Measurements from ENCODE around the gene BMPR1A. TPM values are rescaled to one million over a fixed set of nuclear protein-coding genes. Genes with fewer than 3 reads are reported as not detected.
"Not testable (repeated sequence)": the region's sequence is repeated elsewhere in the genome, so short reads cannot be mapped to it uniquely, and the experiment has no call there.

Gene BMPR1A
- total and polyA plus RNA-seq, 2 donors = 36.6 to 128 TPM

DNA sequence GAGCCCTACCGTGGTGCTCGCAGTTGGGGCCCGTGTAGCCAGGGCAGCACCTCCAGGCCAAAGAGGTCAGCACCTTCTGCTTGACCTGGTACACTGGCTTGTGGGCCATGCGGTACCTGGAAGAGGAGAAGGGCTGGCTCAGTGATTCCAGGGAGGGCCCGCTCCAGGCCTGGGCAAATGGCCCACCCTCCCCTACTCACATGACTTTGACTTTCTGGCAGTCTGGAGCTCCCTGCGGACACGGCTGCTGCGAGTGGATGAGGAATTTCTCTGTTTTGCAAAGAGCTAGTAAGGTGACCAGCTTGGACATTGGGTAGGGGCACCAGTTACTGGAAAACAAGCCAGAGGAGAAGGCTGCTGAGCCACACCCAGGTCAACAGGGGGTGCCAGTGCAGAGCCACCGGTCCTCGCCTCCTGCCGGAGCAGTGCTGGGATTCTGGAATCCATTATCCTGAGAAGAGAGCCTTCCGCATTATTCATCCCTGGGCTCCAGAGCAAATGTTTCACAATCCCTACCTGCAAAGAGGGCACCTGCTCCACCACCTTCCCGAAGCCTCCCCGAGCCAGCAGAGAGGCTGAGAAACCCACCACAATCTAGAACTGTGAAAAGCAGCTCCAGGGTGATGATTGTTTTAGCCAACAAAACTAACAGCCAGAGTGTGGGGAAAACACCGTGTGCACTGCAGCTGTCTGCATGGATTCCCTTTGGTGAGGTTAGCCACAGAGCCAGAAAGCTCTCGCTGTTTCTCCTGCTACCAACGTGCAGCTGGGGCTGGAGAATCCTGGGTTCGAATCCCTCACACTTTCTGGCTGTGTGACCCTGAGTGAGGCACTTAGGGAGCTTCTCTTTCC lies 189.2 kb downstream of the BMPR1A start:
- Histone ChIP-seq H3K27ac (ENCODE audit: low read depth) (no peak overlapping the region), H3K4me3 (ENCODE audit: low read depth, low read length) (no peak overlapping the region), H3K4me1 (ENCODE audit: insufficient read depth) (no peaks in the 10 kb centered on the region), H3K36me3 (ENCODE audit: insufficient read depth) (no peaks in the 10 kb centered on the region)
- 61% methylated on average over 18 of the region's 18 CpGs for WGBS
- DNase-seq (ENCODE audit: extremely low spot score) = no peak

DNA sequence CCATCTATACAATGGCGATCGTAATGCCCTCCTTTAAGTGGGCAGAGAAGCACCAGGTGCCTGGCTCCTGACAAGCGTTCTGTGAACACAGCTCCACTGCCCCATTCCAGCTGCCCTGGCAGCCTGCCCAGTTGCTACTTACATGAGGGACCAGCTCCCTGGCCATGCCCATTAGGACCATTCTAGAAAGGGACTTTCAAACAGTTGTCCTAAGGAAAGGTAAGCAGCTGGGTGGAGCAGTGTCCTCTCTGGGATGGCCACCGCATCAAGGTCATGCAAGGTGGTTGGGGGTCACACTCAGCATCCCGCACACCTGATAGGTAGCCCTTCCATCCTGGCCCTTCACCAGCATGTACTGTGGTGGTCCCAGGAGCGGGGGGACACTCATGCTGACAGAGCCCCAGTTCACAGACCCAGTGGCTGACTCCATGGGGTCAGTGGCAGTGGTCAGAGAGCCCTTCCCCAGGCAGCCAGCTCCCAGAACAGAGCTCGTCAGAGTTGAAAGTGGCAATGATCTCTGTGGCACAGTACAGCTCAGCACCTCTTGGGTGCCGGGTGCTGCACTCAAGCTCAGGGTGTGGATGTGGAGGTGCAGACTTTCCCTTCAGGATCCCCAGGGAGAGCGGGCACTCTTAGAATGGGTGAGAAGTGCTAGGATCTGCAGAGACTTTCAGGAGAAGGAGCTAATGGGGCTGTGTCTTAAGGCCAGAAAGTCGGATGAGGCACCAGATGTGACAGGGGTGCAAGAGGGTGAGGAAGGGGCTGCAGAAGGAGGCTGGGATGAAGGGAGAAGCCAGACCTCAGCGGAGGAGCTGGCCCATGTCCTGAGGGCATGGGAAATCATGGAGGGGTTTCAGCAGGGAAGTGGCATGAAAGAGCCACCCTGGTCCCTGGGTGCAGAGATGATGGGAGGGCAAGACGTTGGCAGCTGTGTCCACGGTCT lies 190.1 kb downstream of the BMPR1A start:
- no peaks in the 10 kb centered on the region for H3K36me3 ChIP-seq (ENCODE audit: insufficient read depth)
- no peak overlapping the region for H3K4me3 ChIP-seq (ENCODE audit: low read depth, low read length)
- 79% methylated on average over 13 of the region's 13 CpGs for WGBS

DNA sequence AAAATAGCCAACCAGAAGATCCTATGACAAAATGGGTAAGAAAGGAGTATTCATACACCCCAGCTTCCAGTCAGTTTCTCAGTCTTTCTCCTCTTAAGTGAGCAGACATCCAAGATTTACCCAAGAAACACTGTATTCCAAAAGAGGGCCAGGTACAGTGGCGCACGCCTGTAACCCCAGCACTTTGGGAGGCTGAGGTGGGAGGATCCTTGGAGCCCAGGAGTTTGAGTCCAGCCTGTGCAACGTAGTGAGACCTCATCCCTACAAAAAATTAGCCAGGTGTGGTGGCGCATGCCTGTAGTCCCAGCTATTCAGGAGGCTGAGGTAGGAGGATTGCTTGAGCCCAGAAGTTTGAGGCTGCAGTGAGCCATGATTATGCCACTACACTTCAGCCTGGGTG lies 191.4 kb downstream of the BMPR1A start:
- not testable (repeated sequence) for H3K4me1 ChIP-seq (ENCODE audit: insufficient read depth); H3K27ac ChIP-seq (ENCODE audit: low read depth); DNase-seq (ENCODE audit: extremely low spot score); H3K4me3 ChIP-seq (ENCODE audit: low read depth, low read length); H3K36me3 ChIP-seq (ENCODE audit: insufficient read depth)
- WGBS = 93% methylated on average over 4 of the region's 4 CpGs

More for the DNA sequence above, 190.1 kb downstream of the BMPR1A start:
- H3K27ac ChIP-seq (ENCODE audit: low read depth) = no peak overlapping the region
- H3K4me1 ChIP-seq (ENCODE audit: insufficient read depth) = no peaks in the 10 kb centered on the region
- no peak for DNase-seq (ENCODE audit: extremely low spot score)

DNA sequence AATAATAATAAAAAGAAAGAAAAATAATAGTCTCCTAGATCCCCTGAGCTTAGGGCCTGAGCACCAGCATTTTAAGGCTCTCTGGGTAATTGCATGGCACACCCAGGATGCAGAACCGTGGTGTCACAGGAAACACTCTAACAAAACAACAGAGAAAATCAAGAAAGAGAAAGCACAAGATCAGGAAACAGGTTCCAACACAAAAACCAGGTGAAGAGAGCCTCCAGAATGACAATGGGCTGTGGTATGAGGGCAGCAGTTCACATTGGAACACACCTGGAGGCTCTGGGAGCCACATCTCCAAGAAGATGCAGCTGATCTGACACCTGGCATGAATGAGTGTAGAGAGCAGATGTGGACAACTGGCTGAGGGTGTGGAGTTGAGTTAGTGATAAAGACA lies 193.9 kb downstream of the BMPR1A start:
- no peak for DNase-seq (ENCODE audit: extremely low spot score)
- Histone ChIP-seq H3K27ac (ENCODE audit: low read depth) (no peak overlapping the region), H3K4me1 (ENCODE audit: insufficient read depth) (no peaks in the 10 kb centered on the region), H3K36me3 (ENCODE audit: insufficient read depth) (no peaks in the 10 kb centered on the region), H3K4me3 (ENCODE audit: low read depth, low read length) (no peak overlapping the region)
- WGBS = 62% methylated on average over 1 of the region's 1 CpG

DNA sequence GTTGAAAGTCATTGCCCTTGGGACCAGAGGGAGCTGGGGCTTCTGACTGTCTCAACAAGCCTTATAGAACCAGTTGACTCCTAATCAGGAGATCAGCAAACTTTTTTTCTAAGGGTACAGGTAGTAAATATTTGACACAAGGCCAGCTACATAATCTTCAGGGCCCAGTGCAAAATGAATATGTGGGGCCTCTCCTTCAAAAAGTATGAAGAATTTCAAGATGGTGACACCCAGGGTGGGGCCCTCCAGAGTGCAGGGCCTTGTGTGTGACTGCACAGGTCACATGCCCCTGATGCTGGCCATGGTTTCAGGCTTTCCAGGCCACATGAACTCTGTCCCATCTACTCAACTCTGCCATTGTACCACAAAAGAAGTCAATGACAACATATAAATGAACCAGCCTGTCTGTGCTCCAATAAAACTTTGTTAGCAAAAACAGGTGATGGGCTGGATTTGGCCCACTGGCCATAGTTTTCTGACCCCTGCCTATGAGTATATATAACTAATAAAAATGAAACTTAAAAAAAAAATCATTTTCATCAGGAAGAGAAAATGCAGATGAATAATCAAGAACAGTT lies 194.9 kb downstream of the BMPR1A start:
- H3K36me3 ChIP-seq (ENCODE audit: insufficient read depth) = no peaks in the 10 kb centered on the region
- H3K27ac ChIP-seq (ENCODE audit: low read depth) = no peak overlapping the region
- DNase-seq (ENCODE audit: extremely low spot score) = no peak
- no peak overlapping the region for H3K4me3 ChIP-seq (ENCODE audit: low read depth, low read length)
- no peaks in the 10 kb centered on the region for H3K4me1 ChIP-seq (ENCODE audit: insufficient read depth)

DNA sequence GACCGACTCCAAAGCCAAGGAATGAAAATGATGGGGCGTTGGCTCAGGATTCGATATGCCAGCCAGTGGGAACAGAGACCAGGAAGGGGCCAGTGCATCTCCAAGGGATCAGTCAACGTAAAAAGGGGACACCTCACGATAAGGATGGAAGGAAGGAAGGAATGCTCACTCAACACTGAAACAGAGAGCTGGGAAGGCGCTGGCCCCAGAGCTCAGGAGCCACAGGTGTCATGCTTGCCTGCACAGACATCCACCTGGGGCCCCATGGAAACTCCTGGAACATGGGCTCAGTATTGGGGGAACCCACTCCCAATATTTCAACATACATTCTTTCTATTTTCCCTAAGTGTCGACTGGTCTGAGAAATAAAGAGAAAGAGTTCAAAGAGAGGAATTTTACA lies 195.7 kb downstream of the BMPR1A start:
- Histone ChIP-seq H3K4me3 (ENCODE audit: low read depth, low read length) (no peak overlapping the region), H3K4me1 (ENCODE audit: insufficient read depth) (no peaks in the 10 kb centered on the region), H3K27ac (ENCODE audit: low read depth) (peak overlapping the region; percentile 49), H3K36me3 (ENCODE audit: insufficient read depth) (no peaks in the 10 kb centered on the region)
- WGBS = 86% methylated on average over 7 of the region's 7 CpGs
- DNase-seq (ENCODE audit: extremely low spot score) = no peak

DNA sequence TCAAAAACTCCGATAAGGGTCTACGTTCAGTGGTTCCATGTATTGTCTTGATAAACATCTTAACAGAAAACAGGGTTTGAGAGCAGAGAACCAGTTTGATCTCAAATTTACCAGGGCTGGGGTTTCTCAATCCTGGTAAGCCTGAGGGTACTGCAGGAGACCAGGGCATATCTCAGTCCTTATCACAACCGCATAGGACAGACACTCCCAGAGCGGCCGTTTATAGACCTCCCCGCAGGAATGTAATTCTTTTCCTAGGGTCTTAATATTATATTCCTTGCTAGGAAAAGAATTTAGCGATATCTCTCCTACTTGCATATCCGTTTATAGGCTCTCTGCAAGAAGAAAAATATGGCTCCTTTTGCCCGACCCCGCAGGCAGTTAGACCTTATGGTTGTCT lies 196.3 kb downstream of the BMPR1A start:
- not testable (repeated sequence) for H3K4me3 ChIP-seq (ENCODE audit: low read depth, low read length); H3K36me3 ChIP-seq (ENCODE audit: insufficient read depth); H3K27ac ChIP-seq (ENCODE audit: low read depth); DNase-seq (ENCODE audit: extremely low spot score); H3K4me1 ChIP-seq (ENCODE audit: insufficient read depth)
- 93% methylated on average over 10 of the region's 10 CpGs for WGBS

DNA sequence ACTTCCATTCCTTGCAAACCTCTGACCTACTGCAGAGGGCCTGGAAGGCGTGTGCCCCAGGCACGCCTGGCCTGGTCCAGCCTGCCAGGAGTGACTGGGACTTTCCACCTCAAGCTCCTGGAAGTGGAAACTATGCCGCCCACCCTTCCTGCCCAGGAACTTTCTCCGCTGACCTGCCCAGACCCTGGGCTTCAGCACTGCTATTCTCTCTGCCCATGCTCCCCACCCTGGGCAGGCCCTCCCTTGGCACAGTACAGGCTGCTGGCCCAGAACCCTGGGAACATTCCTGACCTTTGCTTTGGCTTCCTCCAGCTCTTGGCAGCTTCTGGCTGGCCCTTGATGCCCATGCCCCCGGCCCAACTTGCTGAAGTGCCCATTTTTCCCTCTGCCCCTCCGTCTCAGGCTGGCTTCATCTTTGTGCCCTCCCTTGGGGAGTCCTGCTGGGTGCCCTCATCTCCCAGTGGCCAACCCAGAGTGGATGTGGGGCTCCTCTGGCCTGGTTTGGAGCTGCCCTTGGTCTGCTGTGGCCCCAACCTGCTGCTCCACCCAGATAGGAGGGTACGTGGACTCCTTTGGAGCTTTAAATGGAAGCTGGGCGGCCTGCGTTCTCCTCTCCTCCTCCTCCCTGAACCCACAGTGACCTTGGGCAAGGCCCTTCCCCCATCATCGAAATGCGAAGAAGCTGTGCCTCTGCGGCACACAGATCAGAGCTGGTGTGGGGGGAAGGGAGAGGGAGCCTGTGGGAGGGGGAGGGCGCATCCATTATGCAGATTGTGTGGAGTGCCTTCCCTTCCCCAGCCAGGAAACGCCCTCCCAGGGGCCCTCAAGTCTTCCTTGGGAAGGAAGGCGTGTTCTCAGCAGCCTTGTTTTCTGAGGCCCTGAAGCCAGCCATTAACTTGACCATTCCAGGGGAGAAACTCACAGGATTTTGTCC lies 197.6 kb downstream of the BMPR1A start:
- H3K4me1 ChIP-seq (ENCODE audit: insufficient read depth) = no peaks in the 10 kb centered on the region
- 51% methylated on average over 15 of the region's 15 CpGs for WGBS
- H3K4me3 ChIP-seq (ENCODE audit: low read depth, low read length) = peak overlapping the region; percentile 2
- H3K27ac ChIP-seq (ENCODE audit: low read depth) = peak overlapping the region; percentile 92
- no peak for DNase-seq (ENCODE audit: extremely low spot score)
- no peaks in the 10 kb centered on the region for H3K36me3 ChIP-seq (ENCODE audit: insufficient read depth)

DNA sequence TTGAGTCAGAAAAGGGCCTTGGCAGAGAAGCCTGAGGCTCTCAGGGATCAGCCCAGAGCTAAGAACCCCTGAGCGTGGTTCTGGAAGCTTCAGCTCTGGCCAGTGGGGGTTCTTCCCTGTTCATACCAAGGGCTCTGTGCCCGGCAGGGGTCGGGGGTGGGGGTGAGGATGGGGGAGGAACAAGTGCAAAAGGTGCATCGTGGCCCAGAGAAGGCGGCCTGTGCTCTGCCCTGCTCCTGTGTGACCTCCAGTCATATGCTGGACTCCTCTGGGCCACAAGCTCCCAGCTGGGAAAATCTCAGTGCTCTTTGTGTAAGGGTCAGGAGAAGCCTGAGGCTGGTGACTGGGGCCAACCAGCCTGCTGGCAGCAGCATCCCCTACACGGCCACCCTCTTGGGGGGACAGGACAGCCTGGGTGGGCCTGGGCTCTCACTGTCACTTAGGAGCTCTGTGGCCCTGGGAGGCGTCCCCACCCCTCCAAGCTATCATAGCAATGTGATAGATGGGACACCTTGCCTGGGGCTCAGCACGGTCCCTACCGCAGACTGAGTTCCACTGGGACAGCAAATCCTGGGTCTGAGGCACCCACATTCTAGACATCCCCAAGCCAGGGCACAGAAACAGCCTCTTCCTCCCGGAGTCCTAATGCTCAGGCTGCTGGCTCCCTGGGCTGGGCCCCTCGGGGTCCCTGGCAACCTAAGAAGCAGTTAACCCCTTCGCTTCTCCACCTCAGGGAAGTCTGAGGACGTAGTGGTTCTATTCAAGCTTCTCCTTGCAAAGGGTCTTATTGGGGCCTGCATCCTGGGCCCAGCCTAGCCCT lies 198.5 kb downstream of the BMPR1A start:
- no peaks in the 10 kb centered on the region for H3K36me3 ChIP-seq (ENCODE audit: insufficient read depth)
- H3K4me3 ChIP-seq (ENCODE audit: low read depth, low read length) = peak overlapping the region; percentile 2
- no peak for DNase-seq (ENCODE audit: extremely low spot score)
- peak overlapping the region; percentile 79 for H3K27ac ChIP-seq (ENCODE audit: low read depth)
- 55% methylated on average over 13 of the region's 13 CpGs for WGBS
- H3K4me1 ChIP-seq (ENCODE audit: insufficient read depth) = no peaks in the 10 kb centered on the region

DNA sequence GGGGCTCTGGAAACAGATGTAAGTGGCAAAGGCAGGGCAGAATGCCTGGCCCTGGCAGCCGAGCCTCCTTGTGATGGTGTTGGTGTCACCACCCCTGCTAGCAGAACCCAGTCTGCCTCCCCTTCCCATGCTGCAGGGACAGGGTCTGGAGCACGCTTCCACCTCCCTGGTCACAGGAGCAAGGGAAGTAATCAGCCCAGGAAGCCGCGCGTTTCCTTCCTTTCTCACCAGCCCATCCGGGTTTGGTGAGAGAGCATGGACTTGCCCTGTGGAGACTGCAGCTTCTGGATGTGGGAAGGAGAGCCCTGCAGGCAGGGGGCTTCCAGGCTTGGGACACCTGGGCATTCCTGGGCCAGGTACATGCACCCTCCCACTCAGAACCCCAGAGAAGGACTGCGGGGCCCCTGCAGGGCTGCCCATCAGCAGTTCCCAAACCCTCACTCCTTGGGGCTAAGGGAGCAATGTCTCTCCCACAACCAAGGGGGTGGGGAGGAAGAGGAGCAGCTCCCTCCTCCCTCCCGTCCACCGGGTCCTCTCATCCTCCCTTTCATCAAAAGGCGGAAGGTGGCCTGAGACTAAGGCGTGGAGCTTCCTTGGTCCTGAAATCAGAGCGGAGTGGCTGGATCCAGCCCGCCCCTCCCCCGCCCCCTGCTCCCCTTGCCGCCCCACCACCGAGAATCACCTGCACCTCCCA lies 199.2 kb downstream of the BMPR1A start:
- no peak for DNase-seq (ENCODE audit: extremely low spot score)
- 67% methylated on average over 16 of the region's 16 CpGs for WGBS
- H3K36me3 ChIP-seq (ENCODE audit: insufficient read depth) = no peaks in the 10 kb centered on the region
- H3K4me1 ChIP-seq (ENCODE audit: insufficient read depth) = no peaks in the 10 kb centered on the region
- H3K27ac ChIP-seq (ENCODE audit: low read depth) = peak overlapping the region; percentile 87
- peak overlapping the region; percentile 26 for H3K4me3 ChIP-seq (ENCODE audit: low read depth, low read length)

DNA sequence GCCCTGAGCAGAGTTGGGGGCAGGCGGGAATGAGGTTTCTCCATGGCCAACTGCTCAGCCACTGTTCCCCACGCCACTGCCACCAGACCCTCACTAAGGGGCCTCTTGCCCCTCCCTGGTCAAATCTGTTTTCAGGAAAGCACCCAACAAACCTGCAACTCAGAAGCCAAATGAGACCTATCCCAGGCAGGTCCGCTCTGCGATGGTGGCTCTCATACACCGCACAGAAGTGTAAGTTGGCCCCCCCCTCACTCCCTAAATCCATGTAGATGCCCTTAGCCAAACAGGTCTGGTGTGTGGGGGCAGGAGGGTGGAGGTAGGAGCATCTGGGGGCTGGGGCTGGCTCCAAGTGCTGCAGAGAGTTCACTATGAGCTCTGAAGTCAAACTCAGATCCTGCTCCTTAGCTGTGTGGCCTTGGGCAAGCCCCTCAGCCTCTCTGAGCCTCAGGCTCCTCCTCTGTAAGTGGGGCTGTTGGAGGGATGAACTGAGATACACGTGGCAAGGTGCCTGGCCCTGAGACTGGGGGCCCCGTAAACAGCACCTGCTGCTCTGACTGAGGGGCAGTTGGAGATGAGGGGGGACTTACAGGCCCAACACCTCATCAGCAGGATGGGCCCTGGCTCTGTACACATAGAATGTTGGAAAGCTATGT lies 199.9 kb downstream of the BMPR1A start:
- H3K36me3 ChIP-seq (ENCODE audit: insufficient read depth) = no peaks in the 10 kb centered on the region
- 67% methylated on average over 7 of the region's 7 CpGs for WGBS
- H3K4me3 ChIP-seq (ENCODE audit: low read depth, low read length) = peak overlapping the region; percentile 26
- peak overlapping the region; percentile 87 for H3K27ac ChIP-seq (ENCODE audit: low read depth)
- H3K4me1 ChIP-seq (ENCODE audit: insufficient read depth) = no peaks in the 10 kb centered on the region
- no peak for DNase-seq (ENCODE audit: extremely low spot score)
